Measurements from ENCODE around the gene MED8.
"Not testable (repeated sequence)": the region's sequence is repeated elsewhere in the genome, so short reads cannot be mapped to it uniquely, and the experiment has no call there.

Gene MED8

GRCh38 chr1:43382027-43382779 lies 7.4 kb downstream of the MED8 start:
- peaks cover 64% of the 10 kb centered on the region for H3K36me3 ChIP-seq (ENCODE audit: control insufficient read depth, insufficient read depth, low read length)
- H3K4me1 ChIP-seq (ENCODE audit: control insufficient read depth, insufficient read depth, low read length, poor library complexity, severe bottlenecking), result no peaks in the 10 kb centered on the region
- H3K27ac ChIP-seq (ENCODE audit: low read depth, low read length, severe bottlenecking), result peak overlapping the region; percentile 47
- H3K9me3 ChIP-seq (ENCODE audit: control insufficient read depth, low read length), result no peaks in the 10 kb centered on the region
- no peak overlapping the region for H3K4me3 ChIP-seq (ENCODE audit: extremely low read depth, insufficient read depth, low read length, poor library complexity, severe bottlenecking)
- WGBS, 2 experiments (ENCODE audit: insufficient coverage in 2 of 2), result 82 to 89% methylated on average over 3 to 5 of the region's 6 CpGs

- H3K4me3 ChIP-seq (ENCODE audit: extremely low read depth, insufficient read depth, low read length, poor library complexity, severe bottlenecking), result no peak overlapping the region
- H3K9me3 ChIP-seq (ENCODE audit: control insufficient read depth, low read length), result no peaks in the 10 kb centered on the region
- peaks cover 58% of the 10 kb centered on the region for H3K36me3 ChIP-seq (ENCODE audit: control insufficient read depth, insufficient read depth, low read length)
- H3K4me1 ChIP-seq (ENCODE audit: control insufficient read depth, insufficient read depth, low read length, poor library complexity, severe bottlenecking), result no peaks in the 10 kb centered on the region
- H3K27ac ChIP-seq (ENCODE audit: low read depth, low read length, severe bottlenecking), result peak overlapping the region; percentile 47
- 83 to 96% methylated on average over 3 of the region's 3 CpGs for WGBS, 2 experiments (ENCODE audit: insufficient coverage in 2 of 2)
Measured at GRCh38 chr1:43381612-43382011, 8.0 kb downstream of the MED8 start.

- no peaks in the 10 kb centered on the region for H3K9me3 ChIP-seq (ENCODE audit: control insufficient read depth, low read length)
- H3K36me3 ChIP-seq (ENCODE audit: control insufficient read depth, insufficient read depth, low read length), result peaks cover 36% of the 10 kb centered on the region
- H3K4me1 ChIP-seq (ENCODE audit: control insufficient read depth, insufficient read depth, low read length, poor library complexity, severe bottlenecking), result no peaks in the 10 kb centered on the region
- H3K27ac ChIP-seq (ENCODE audit: low read depth, low read length, severe bottlenecking), result no peak overlapping the region
- no peak overlapping the region for H3K4me3 ChIP-seq (ENCODE audit: extremely low read depth, insufficient read depth, low read length, poor library complexity, severe bottlenecking)
- WGBS, 2 experiments (ENCODE audit: insufficient coverage in 2 of 2), result 100% methylated on average over 1 of the region's 1 CpG
Measured at GRCh38 chr1:43379476-43379875, 10.1 kb downstream of the MED8 start.

- WGBS, 2 experiments (ENCODE audit: insufficient coverage in 2 of 2), result no CpG with 5 or more reads among the region's 1 CpG
- H3K27ac ChIP-seq (ENCODE audit: low read depth, low read length, severe bottlenecking), result no peak overlapping the region
- H3K9me3 ChIP-seq (ENCODE audit: control insufficient read depth, low read length), result no peaks in the 10 kb centered on the region
- peaks cover 13% of the 10 kb centered on the region for H3K4me1 ChIP-seq (ENCODE audit: control insufficient read depth, insufficient read depth, low read length, poor library complexity, severe bottlenecking)
- H3K36me3 ChIP-seq (ENCODE audit: control insufficient read depth, insufficient read depth, low read length), result peaks cover 20% of the 10 kb centered on the region
- no peak overlapping the region for H3K4me3 ChIP-seq (ENCODE audit: extremely low read depth, insufficient read depth, low read length, poor library complexity, severe bottlenecking)
Measured at GRCh38 chr1:43377831-43378230, 11.8 kb downstream of the MED8 start.

- 94% methylated on average over 6 to 7 of the region's 7 CpGs for WGBS, 2 experiments (ENCODE audit: insufficient coverage in 2 of 2)
- H3K4me1 ChIP-seq (ENCODE audit: control insufficient read depth, insufficient read depth, low read length, poor library complexity, severe bottlenecking), result peaks cover 17% of the 10 kb centered on the region
- no peak overlapping the region for H3K27ac ChIP-seq (ENCODE audit: low read depth, low read length, severe bottlenecking)
- no peaks in the 10 kb centered on the region for H3K9me3 ChIP-seq (ENCODE audit: control insufficient read depth, low read length)
- no peak overlapping the region for H3K4me3 ChIP-seq (ENCODE audit: extremely low read depth, insufficient read depth, low read length, poor library complexity, severe bottlenecking)
- peaks cover 11% of the 10 kb centered on the region for H3K36me3 ChIP-seq (ENCODE audit: control insufficient read depth, insufficient read depth, low read length)
Measured at GRCh38 chr1:43376723-43377235, 12.8 kb downstream of the MED8 start.

DNA sequence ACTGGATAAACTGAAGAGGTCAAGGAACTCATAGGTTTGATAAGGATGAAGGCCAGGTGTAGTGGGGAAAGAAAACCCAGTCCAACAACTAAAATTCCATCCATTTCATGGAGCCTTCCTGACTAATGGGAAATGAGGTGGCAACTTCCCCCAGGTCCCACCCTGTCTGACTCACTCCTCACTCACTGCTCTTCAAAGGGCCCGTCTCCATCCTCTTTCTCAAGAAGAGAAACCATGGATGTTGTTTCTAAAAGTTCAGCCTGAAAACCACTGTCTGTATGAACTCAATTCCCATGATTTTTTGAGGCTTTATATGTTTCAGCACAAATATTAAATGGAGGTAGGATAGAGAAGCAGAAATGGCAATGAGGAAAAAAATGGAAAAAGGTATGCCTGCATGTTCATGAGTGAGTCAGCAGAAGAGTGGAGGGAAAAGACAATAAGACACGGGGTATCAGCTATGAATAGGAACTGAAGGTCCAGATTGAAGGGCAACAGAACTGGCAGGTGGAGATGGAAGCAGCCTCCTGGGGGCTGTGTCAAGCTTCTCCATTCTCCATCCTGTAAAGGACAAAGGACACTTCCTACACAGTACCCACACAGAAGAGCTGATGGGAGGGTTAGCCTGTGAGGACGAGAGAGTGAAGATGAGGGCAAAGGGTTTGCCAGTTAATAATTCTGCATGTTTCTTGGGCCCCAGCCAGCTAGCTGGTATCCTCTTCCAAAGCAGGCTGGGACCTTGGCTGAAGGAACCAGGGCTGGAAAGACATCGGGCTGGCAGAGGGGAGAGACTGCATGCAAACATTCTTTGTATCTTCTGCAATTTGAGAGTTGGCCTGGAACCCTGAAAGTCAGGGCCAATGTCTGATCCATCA lies 16.3 kb downstream of the MED8 start:
- Histone ChIP-seq H3K9me3 (ENCODE audit: control insufficient read depth, low read length) (no peaks in the 10 kb centered on the region), H3K4me1 (ENCODE audit: control insufficient read depth, insufficient read depth, low read length, poor library complexity, severe bottlenecking) (peaks cover 23% of the 10 kb centered on the region), H3K4me3 (ENCODE audit: extremely low read depth, insufficient read depth, low read length, poor library complexity, severe bottlenecking) (no peak overlapping the region), H3K27ac (ENCODE audit: low read depth, low read length, severe bottlenecking) (peak overlapping the region; percentile 51), H3K36me3 (ENCODE audit: control insufficient read depth, insufficient read depth, low read length) (no peaks in the 10 kb centered on the region)
- WGBS, 2 experiments (ENCODE audit: insufficient coverage in 2 of 2), result 70 to 90% methylated on average over 3 of the region's 4 CpGs

GRCh38 chr1:43372172-43372571 lies 17.4 kb downstream of the MED8 start:
- 94 to 100% methylated on average over 2 to 3 of the region's 5 CpGs for WGBS, 2 experiments (ENCODE audit: insufficient coverage in 2 of 2)
- peaks cover 23% of the 10 kb centered on the region for H3K4me1 ChIP-seq (ENCODE audit: control insufficient read depth, insufficient read depth, low read length, poor library complexity, severe bottlenecking)
- H3K27ac ChIP-seq (ENCODE audit: low read depth, low read length, severe bottlenecking), result no peak overlapping the region
- no peaks in the 10 kb centered on the region for H3K36me3 ChIP-seq (ENCODE audit: control insufficient read depth, insufficient read depth, low read length)
- H3K9me3 ChIP-seq (ENCODE audit: control insufficient read depth, low read length), result no peaks in the 10 kb centered on the region
- H3K4me3 ChIP-seq (ENCODE audit: extremely low read depth, insufficient read depth, low read length, poor library complexity, severe bottlenecking), result no peak overlapping the region

- Histone ChIP-seq H3K36me3 (ENCODE audit: control insufficient read depth, insufficient read depth, low read length) (no peaks in the 10 kb centered on the region), H3K9me3 (ENCODE audit: control insufficient read depth, low read length) (no peaks in the 10 kb centered on the region), H3K4me3 (ENCODE audit: extremely low read depth, insufficient read depth, low read length, poor library complexity, severe bottlenecking) (no peak overlapping the region), H3K4me1 (ENCODE audit: control insufficient read depth, insufficient read depth, low read length, poor library complexity, severe bottlenecking) (peaks cover 36% of the 10 kb centered on the region), H3K27ac (ENCODE audit: low read depth, low read length, severe bottlenecking) (no peak overlapping the region)
- WGBS, 2 experiments (ENCODE audit: insufficient coverage in 2 of 2), result 88 to 98% methylated on average over 3 of the region's 4 CpGs
Measured at GRCh38 chr1:43370564-43370963, 19.0 kb downstream of the MED8 start.

GRCh38 chr1:43369779-43370178 lies 19.8 kb downstream of the MED8 start:
- H3K9me3 ChIP-seq (ENCODE audit: control insufficient read depth, low read length); H3K27ac ChIP-seq (ENCODE audit: low read depth, low read length, severe bottlenecking); H3K4me3 ChIP-seq (ENCODE audit: extremely low read depth, insufficient read depth, low read length, poor library complexity, severe bottlenecking); H3K36me3 ChIP-seq (ENCODE audit: control insufficient read depth, insufficient read depth, low read length): not testable (repeated sequence)
- 93 to 100% methylated on average over 3 to 4 of the region's 6 CpGs for WGBS, 2 experiments (ENCODE audit: insufficient coverage in 2 of 2)
- peaks cover 38% of the 10 kb centered on the region for H3K4me1 ChIP-seq (ENCODE audit: control insufficient read depth, insufficient read depth, low read length, poor library complexity, severe bottlenecking)

GRCh38 chr1:43368646-43369020 lies 21.0 kb downstream of the MED8 start:
- 27% methylated on average over 2 to 5 of the region's 6 CpGs for WGBS, 2 experiments (ENCODE audit: insufficient coverage in 2 of 2)
- H3K27ac ChIP-seq (ENCODE audit: low read depth, low read length, severe bottlenecking), result peak overlapping the region; percentile 85
- peaks cover 19% of the 10 kb centered on the region for H3K36me3 ChIP-seq (ENCODE audit: control insufficient read depth, insufficient read depth, low read length)

More at GRCh38 chr1:43368646-43369020, 21.0 kb downstream of the MED8 start:
- Histone ChIP-seq H3K4me1 (ENCODE audit: control insufficient read depth, insufficient read depth, low read length, poor library complexity, severe bottlenecking) (peaks cover 35% of the 10 kb centered on the region), H3K9me3 (ENCODE audit: control insufficient read depth, low read length) (no peaks in the 10 kb centered on the region), H3K4me3 (ENCODE audit: extremely low read depth, insufficient read depth, low read length, poor library complexity, severe bottlenecking) (peak overlapping the region; percentile 62)

Data from mesodermal cell (in vitro differentiated cells).